Osteocyte (in vitro differentiated cells): ENCODE data around the gene OSTC. TPM values are rescaled to one million over a fixed set of nuclear protein-coding genes. Genes with fewer than 3 reads are reported as not detected.

Experiments used
- DNase-seq: peaks from one replicate; pipeline ENCODE4 v3.0.0; 2021; ENCODE audit warnings: mixed read lengths; ENCODE audit not compliant: unreplicated experiment; ENCODE audit errors: extremely low spot score
- H3K27ac Mint-ChIP-seq: one replicate; pipeline ENCODE4 v1.8.0; 2021; ENCODE audit warnings: mild to moderate bottlenecking, mixed read lengths; ENCODE audit not compliant: unreplicated experiment
- H3K27me3 Mint-ChIP-seq: one replicate; pipeline ENCODE4 v1.8.0; 2021; ENCODE audit warnings: mixed read lengths; ENCODE audit not compliant: unreplicated experiment
- H3K36me3 Mint-ChIP-seq: one replicate; pipeline ENCODE4 v1.8.0; 2021; ENCODE audit warnings: mixed read lengths; ENCODE audit not compliant: unreplicated experiment
- H3K4me1 Mint-ChIP-seq: one replicate; pipeline ENCODE4 v1.8.0; 2021; ENCODE audit warnings: mixed read lengths; ENCODE audit not compliant: unreplicated experiment
- H3K4me3 Mint-ChIP-seq: one replicate; pipeline ENCODE4 v1.8.0; 2021; ENCODE audit warnings: mild to moderate bottlenecking, moderate library complexity, mixed read lengths; ENCODE audit not compliant: unreplicated experiment
- H3K9me3 Mint-ChIP-seq: one replicate; pipeline ENCODE4 v1.8.0; 2021; ENCODE audit warnings: mixed read lengths; ENCODE audit not compliant: unreplicated experiment
- total RNA-seq: library from RNA; stranded (reverse); gene quantifications from 2 replicates; pipeline ENCODE4 v1.2.1, GENCODE V29; 2021
- TF ChIP-seq, protein P1 (sequence below): fragments of 200-600 bp; sonication (generic); IDR thresholded peaks from 2 replicates; pipeline ENCODE4 v1.5.0; 2021; ENCODE audit warnings: antibody characterized with exemption, mild to moderate bottlenecking, moderate library complexity

The OSTC gene
- total RNA-seq, 1 donor from 2014 or later = 222 TPM

DNA sequence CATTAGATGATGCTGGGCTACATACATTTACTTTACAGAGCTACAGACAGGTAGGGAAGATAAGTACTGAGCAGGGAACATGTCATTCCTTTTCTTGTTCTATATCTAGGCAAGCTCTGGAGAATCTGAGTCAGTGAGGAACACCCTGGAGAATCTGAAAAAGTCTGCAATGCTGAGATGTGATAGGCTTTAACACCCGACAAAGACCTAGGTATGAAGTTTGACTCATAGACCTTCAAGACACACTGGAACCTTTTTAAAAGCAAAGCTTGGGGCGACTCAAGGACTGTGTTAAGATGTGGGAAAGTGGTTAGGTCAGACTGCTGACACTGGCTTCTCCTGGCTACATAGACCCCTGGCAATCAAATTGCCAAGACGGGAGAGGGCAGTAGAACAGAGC is 42.8 kb downstream of the OSTC start:
- no peaks in the 10 kb centered on the region for H3K27me3 Mint-ChIP-seq
- H3K4me3 Mint-ChIP-seq = no peak overlapping the region
- no peak for DNase-seq
- no peaks in the 10 kb centered on the region for H3K36me3 Mint-ChIP-seq
- TF ChIP-seq, protein P1, sequence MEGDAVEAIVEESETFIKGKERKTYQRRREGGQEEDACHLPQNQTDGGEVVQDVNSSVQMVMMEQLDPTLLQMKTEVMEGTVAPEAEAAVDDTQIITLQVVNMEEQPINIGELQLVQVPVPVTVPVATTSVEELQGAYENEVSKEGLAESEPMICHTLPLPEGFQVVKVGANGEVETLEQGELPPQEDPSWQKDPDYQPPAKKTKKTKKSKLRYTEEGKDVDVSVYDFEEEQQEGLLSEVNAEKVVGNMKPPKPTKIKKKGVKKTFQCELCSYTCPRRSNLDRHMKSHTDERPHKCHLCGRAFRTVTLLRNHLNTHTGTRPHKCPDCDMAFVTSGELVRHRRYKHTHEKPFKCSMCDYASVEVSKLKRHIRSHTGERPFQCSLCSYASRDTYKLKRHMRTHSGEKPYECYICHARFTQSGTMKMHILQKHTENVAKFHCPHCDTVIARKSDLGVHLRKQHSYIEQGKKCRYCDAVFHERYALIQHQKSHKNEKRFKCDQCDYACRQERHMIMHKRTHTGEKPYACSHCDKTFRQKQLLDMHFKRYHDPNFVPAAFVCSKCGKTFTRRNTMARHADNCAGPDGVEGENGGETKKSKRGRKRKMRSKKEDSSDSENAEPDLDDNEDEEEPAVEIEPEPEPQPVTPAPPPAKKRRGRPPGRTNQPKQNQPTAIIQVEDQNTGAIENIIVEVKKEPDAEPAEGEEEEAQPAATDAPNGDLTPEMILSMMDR = no peak
- no peaks in the 10 kb centered on the region for H3K4me1 Mint-ChIP-seq
- no peak overlapping the region for H3K27ac Mint-ChIP-seq
- H3K9me3 Mint-ChIP-seq = no peaks in the 10 kb centered on the region

DNA sequence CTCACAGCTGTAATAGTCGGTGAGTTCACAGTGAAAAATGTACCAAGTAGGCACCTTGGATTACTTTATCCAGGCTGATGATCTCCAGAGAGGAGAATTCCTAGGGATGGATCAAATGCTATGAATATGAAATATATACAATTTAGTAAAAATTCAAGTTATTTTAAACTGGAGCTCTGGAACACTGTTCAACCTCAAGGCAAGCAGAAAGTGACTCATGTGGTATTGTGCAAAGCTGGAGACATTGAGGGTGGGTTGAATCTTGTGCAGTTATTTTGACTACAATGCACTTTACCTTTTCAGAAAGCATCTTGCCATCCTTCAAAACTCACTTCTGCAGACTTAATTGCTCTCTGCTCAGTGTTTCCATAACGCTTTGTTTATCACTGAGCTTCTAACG is 43.4 kb downstream of the OSTC start:
- H3K27ac Mint-ChIP-seq = no peak overlapping the region
- H3K4me3 Mint-ChIP-seq = no peak overlapping the region
- no peaks in the 10 kb centered on the region for H3K4me1 Mint-ChIP-seq
- H3K9me3 Mint-ChIP-seq = no peaks in the 10 kb centered on the region
- no peaks in the 10 kb centered on the region for H3K36me3 Mint-ChIP-seq
- TF ChIP-seq, protein P1 = no peak
- H3K27me3 Mint-ChIP-seq = peaks cover 5% of the 10 kb centered on the region
- DNase-seq = no peak

- Mint-ChIP-seq H3K4me1 (no peaks in the 10 kb centered on the region), H3K4me3 (no peak overlapping the region), H3K36me3 (no peaks in the 10 kb centered on the region), H3K27me3 (peaks cover 5% of the 10 kb centered on the region), H3K9me3 (no peaks in the 10 kb centered on the region), H3K27ac (no peak overlapping the region)
- TF ChIP-seq, protein P1 = no peak
- no peak for DNase-seq
Observed at GRCh38 chr4:108694423-108694822, 44.0 kb downstream of the OSTC start.

GRCh38 chr4:108695062-108695461 is 44.7 kb downstream of the OSTC start:
- Mint-ChIP-seq H3K36me3 (no peaks in the 10 kb centered on the region), H3K9me3 (no peaks in the 10 kb centered on the region), H3K4me1 (no peaks in the 10 kb centered on the region), H3K4me3 (no peak overlapping the region), H3K27ac (no peak overlapping the region), H3K27me3 (peaks cover 5% of the 10 kb centered on the region)
- DNase-seq = no peak
- TF ChIP-seq, protein P1 = no peak

GRCh38 chr4:108696160-108696559 is 45.8 kb downstream of the OSTC start:
- H3K9me3 Mint-ChIP-seq = no peaks in the 10 kb centered on the region
- H3K36me3 Mint-ChIP-seq = no peaks in the 10 kb centered on the region
- H3K4me3 Mint-ChIP-seq = no peak overlapping the region
- H3K4me1 Mint-ChIP-seq = no peaks in the 10 kb centered on the region
- TF ChIP-seq, protein P1 = no peak
- H3K27me3 Mint-ChIP-seq = peaks cover 5% of the 10 kb centered on the region
- DNase-seq = no peak
- H3K27ac Mint-ChIP-seq = no peak overlapping the region
